ENCODE results near the gene CLEC18A.
"Not testable (repeated sequence)": the region's sequence is repeated elsewhere in the genome, so short reads cannot be mapped to it uniquely, and the experiment has no call there.

Gene CLEC18A

GRCh38 chr16:69952572-69953355 lies 1.6 kb downstream of the CLEC18A start:
- not testable (repeated sequence) for DNase-seq

GRCh38 chr16:69954241-69954640 lies 3.1 kb downstream of the CLEC18A start:
- DNase-seq: not testable (repeated sequence)

GRCh38 chr16:69963312-69963711 lies 12.2 kb downstream of the CLEC18A start:
- DNase-seq: not testable (repeated sequence)

GRCh38 chr16:69964960-69965660 lies 14.0 kb downstream of the CLEC18A start:
- not testable (repeated sequence) for DNase-seq

- DNase-seq: not testable (repeated sequence)
Measured at GRCh38 chr16:69965661-69966054, 14.5 kb downstream of the CLEC18A start.

GRCh38 chr16:69967688-69968087 lies 16.6 kb downstream of the CLEC18A start:
- DNase-seq: not testable (repeated sequence)

- not testable (repeated sequence) for DNase-seq
Measured at GRCh38 chr16:69968125-69968524, 17.0 kb downstream of the CLEC18A start.

- DNase-seq: not testable (repeated sequence)
Measured at GRCh38 chr16:69969657-69970056, 18.5 kb downstream of the CLEC18A start.

GRCh38 chr16:69972120-69972519 lies 21.0 kb downstream of the CLEC18A start:
- DNase-seq: not testable (repeated sequence)

GRCh38 chr16:69972935-69973334 lies 21.8 kb downstream of the CLEC18A start:
- DNase-seq: not testable (repeated sequence)

- DNase-seq: not testable (repeated sequence)
Measured at GRCh38 chr16:69985196-69985595, 34.1 kb downstream of the CLEC18A start.

GRCh38 chr16:69997956-69998355 lies 46.8 kb downstream of the CLEC18A start:
- not testable (repeated sequence) for DNase-seq

- DNase-seq: not testable (repeated sequence)
Measured at GRCh38 chr16:69999801-70000200, 48.7 kb downstream of the CLEC18A start.

GRCh38 chr16:70003511-70003910 lies 52.4 kb downstream of the CLEC18A start:
- DNase-seq: not testable (repeated sequence)

GRCh38 chr16:70008604-70009003 lies 57.5 kb downstream of the CLEC18A start:
- DNase-seq: not testable (repeated sequence)

- not testable (repeated sequence) for DNase-seq
Measured at GRCh38 chr16:70010615-70011014, 59.5 kb downstream of the CLEC18A start.

GRCh38 chr16:70011120-70011519 lies 60.0 kb downstream of the CLEC18A start:
- DNase-seq: not testable (repeated sequence)

GRCh38 chr16:70012354-70012753 lies 61.2 kb downstream of the CLEC18A start:
- not testable (repeated sequence) for DNase-seq

- DNase-seq: not testable (repeated sequence)
Measured at GRCh38 chr16:70012951-70013350, 61.8 kb downstream of the CLEC18A start.

All from DMS153 (cell line).